ENCODE data around the gene LIPJ. TPM values are rescaled to one million over a fixed set of nuclear protein-coding genes. Genes with fewer than 3 reads are reported as not detected.

The LIPJ gene
- total and polyA plus RNA-seq, 2 donors (not counting 1 experiment from before 2014, with no cell fraction given) = under 0.01 TPM; not detected in 1

GRCh38 chr10:88652616-88653015 is 66.1 kb downstream of the LIPJ start:
- Histone ChIP-seq H2AFZ (ENCODE audit: low read length) (no peak overlapping the region), H3K36me3 (ENCODE audit: control insufficient read depth, insufficient read depth, low read length) (no peaks in the 10 kb centered on the region), H3K9ac (ENCODE audit: insufficient read depth, low read length) (no peak overlapping the region), H3K27me3 (ENCODE audit: control insufficient read depth, insufficient read depth, low read length) (no peaks in the 10 kb centered on the region), H3K27ac (ENCODE audit: insufficient read depth, low read length) (peak overlapping the region; percentile 40), H3K4me1 (ENCODE audit: control insufficient read depth, extremely low read depth, insufficient read depth, low read length) (peaks cover 5% of the 10 kb centered on the region), H4K20me1 (ENCODE audit: control insufficient read depth, extremely low read depth, insufficient read depth, low read length) (no peaks in the 10 kb centered on the region), H3K4me2 (ENCODE audit: extremely low read depth, insufficient read depth, low read length) (no peak overlapping the region), H3K9me3 (ENCODE audit: control insufficient read depth, insufficient read depth, low read depth, low read length) (no peaks in the 10 kb centered on the region), H3K4me3 (replicated peaks in 1 of 4; ENCODE audit: control extremely low read depth in 1 of 4, insufficient read depth in 1 of 4, low read depth in 3 of 4, low read length in 4 of 4) (no peak overlapping the region), H3K79me2 (ENCODE audit: control insufficient read depth, insufficient read depth, low read length) (no peaks in the 10 kb centered on the region)
- TF ChIP-seq CTCF (conservative IDR thresholded peaks at IDR 0.05 in 1 of 2, IDR thresholded peaks at IDR 0.05 in 1 of 2; ENCODE audit: low read depth in 1 of 2, low read length in 2 of 2) (no peak), EZH2 (IDR thresholded peaks at IDR 0.05; ENCODE audit: low read length, missing control alignments) (no peak)
- peak in 1 of 2 donors; percentile 39 for DNase-seq (ENCODE audit: low read depth in 2 of 2)

Other genes with a start within 250 kb of the LIPJ start
- gene RNLS, start 3.4 kb upstream of the LIPJ start, total RNA-seq = 11.3 and 16.5 TPM in 2 replicates
- gene RNLS, start 3.4 kb upstream of the LIPJ start, polyA plus RNA-seq = 16.2 and 18.4 TPM in 2 replicates
- gene LIPF, start 77.7 kb downstream of the LIPJ start, total RNA-seq = not detected in 2 replicates
- gene LIPF, start 77.7 kb downstream of the LIPJ start, polyA plus RNA-seq = 0.05 TPM in 1 of 2 replicates, not detected in the other
- gene LIPK, start 119.5 kb downstream of the LIPJ start, total RNA-seq = not detected in 2 replicates
- not detected in 2 replicates for gene LIPK, start 119.5 kb downstream of the LIPJ start, polyA plus RNA-seq
- gene LIPN, start 173.3 kb downstream of the LIPJ start, total RNA-seq = not detected in 2 replicates
- gene LIPN, start 173.3 kb downstream of the LIPJ start, polyA plus RNA-seq = not detected in 2 replicates
- gene LIPM, start 216.0 kb downstream of the LIPJ start, total RNA-seq = not detected in 2 replicates
- not detected in 2 replicates for gene LIPM, start 216.0 kb downstream of the LIPJ start, polyA plus RNA-seq